Stomach smooth muscle (tissue), 2 donors: Measurements from ENCODE around the gene ZNF93.

Experiments
- H3K27ac ChIP-seq: one replicate; pipeline ENCODE4 v1.7.0; 2013; ENCODE audit warnings: mild to moderate bottlenecking, low read length, inconsistent platforms
- H3K27me3 ChIP-seq, 2 donors: one replicate each; pipeline ENCODE4 v1.7.0; 2013; ENCODE audit warnings: low read length in 2 of 2; ENCODE audit not compliant: insufficient read depth in 2 of 2, control insufficient read depth in 1 of 2
- H3K36me3 ChIP-seq, 2 donors: one replicate each; pipeline ENCODE4 v1.7.0; 2013; ENCODE audit warnings: low read length in 2 of 2; ENCODE audit not compliant: control insufficient read depth in 2 of 2, insufficient read depth in 2 of 2
- H3K4me1 ChIP-seq: one replicate; pipeline ENCODE4 v1.7.0; 2013; ENCODE audit warnings: low read length; ENCODE audit not compliant: control insufficient read depth, insufficient read depth
- H3K4me3 ChIP-seq, 2 donors: one replicate each; pipeline ENCODE4 v1.7.0; 2013; ENCODE audit warnings: low read length in 2 of 2
- H3K9ac ChIP-seq, 2 donors: one replicate each; pipeline ENCODE4 v1.7.0; 2013; ENCODE audit warnings: low read length in 2 of 2, mild to moderate bottlenecking in 1 of 2
- H3K9me3 ChIP-seq, 2 donors: one replicate each; pipeline ENCODE4 v1.7.0; 2013; ENCODE audit warnings: low read length in 2 of 2; ENCODE audit not compliant: control insufficient read depth in 2 of 2
- donor health status: healthy.
- donor health status: Pancreatic carcinoma.

ZNF93 gene

DNA sequence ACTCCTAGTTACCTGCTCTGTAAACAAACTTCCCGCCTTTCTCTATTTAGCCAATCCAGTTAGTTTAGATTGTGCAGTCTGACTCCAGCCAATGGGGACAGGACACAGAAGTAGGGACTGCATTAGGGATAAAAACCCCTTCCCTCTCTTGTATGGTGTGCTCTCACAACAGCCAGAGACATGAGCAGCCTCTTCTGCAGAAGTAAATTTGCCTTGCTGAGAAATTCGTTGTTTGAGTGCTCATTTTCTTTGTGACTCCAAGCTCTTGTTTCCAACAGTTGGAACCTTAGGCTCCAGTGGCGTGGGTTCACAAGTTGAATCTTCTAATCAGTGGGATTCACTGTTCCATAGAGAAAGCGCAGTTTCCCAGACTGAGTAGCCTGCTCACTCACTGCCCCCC lies 66.1 kb downstream of the ZNF93 start:
- Histone ChIP-seq H3K9ac (no peak overlapping the region), H3K4me3 (no peak overlapping the region), H3K27me3 (no peaks in the 10 kb centered on the region), H3K9me3 (peaks cover 0 to 9% of the 10 kb centered on the region in 2 donors), H3K36me3 (no peaks in the 10 kb centered on the region), H3K4me1 (no peaks in the 10 kb centered on the region), H3K27ac (no peak overlapping the region)
